Right renal pelvis (tissue), 4 donors: ENCODE results near the gene MAST4. TPM values are rescaled to one million over a fixed set of nuclear protein-coding genes. Genes with fewer than 3 reads are reported as not detected.

Source experiments
- DNase-seq, 4 donors: peaks; one replicate each; pipeline ENCODE4 v3.0.0-alpha.2; 2013; ENCODE audit warnings: low read depth in 4 of 4, low spot score in 3 of 4, missing footprints in 1 of 4
- polyA plus RNA-seq, 4 donors: library from polyadenylated mRNA; unstranded; fragments of 120-200 nt; gene quantifications; one replicate each; pipeline ENCODE4 v1.2.1, GENCODE V29; 2013; ENCODE audit not compliant: insufficient read length in 4 of 4

Gene MAST4
- polyA plus RNA-seq, 4 donors: 14.1 to 18.1 (median 15.0) TPM

- no peak for DNase-seq
Observed at GRCh38 chr5:66644111-66644510, 47.9 kb downstream of the MAST4 start.

DNA sequence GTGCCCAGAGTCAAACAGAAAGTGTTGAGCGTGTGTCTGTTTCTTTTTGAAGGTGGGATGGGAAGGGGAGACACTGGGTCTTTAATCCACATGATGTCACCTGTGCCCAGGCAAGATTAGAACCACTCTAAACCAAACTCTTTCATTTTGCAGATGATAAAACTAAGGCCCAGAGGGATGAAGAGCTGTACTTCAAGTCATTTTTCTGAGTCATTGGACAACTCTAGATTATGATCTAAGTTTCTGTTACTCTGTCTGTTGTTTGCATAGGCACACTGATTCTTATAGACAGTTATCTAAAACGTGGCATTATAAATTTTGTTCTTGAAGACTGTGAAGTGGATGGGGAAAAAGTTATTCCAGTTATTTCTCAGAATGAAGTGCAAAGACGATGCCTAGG lies 48.8 kb downstream of the MAST4 start:
- no peak for DNase-seq

DNA sequence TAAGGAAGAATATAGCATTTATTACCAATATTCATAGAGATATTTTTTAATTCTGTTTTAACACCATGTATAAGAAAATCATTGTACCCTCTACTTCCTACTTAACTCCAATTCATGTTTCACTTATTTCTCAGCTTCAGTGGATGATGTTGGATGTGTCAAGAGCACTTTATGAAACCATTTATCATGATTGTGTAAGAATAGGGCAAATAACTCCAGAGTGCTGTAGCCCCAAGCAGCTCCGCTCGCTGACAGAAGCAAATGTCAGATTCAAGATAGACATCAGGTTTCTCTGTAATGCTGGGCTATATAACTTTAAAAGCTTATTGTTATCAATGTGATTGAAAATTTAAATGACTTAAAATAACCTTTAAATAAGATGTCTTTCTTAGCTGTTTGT lies 50.4 kb downstream of the MAST4 start:
- no peak for DNase-seq

DNA sequence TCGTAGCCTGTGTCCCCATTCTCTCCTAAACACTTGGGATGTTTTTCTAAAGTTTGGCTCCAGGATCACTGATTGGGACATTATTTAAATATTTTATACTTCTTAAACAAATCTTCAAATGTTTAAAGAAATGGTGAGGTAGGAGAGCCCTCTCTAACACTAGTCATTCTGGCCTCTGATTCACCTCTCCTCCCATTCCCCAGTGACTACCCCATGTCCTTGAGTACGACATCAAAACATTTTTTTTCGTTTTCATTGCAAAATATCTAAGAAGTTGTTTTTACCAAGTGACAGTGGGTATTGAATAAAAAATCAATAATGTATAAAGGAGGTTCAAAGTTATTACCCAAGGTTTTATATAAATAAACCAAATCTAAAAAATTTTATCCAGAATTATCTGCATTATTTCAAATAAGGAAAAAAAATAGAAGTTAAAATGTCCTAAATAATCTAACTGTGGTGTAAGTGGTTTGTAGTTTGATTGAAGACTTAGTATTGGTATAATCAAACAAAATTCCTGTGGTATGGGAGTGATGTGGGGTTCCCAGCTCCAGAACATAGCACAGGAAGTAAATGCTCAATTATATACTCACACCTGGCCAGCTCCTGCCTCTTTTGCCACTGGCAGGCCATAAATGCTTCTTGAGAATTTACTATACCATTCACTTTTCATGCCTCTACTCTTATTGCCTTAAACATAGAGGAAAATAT lies 51.1 kb downstream of the MAST4 start:
- DNase-seq: no peak

- DNase-seq: no peak
Observed at GRCh38 chr5:66652818-66653217, 56.6 kb downstream of the MAST4 start.

DNA sequence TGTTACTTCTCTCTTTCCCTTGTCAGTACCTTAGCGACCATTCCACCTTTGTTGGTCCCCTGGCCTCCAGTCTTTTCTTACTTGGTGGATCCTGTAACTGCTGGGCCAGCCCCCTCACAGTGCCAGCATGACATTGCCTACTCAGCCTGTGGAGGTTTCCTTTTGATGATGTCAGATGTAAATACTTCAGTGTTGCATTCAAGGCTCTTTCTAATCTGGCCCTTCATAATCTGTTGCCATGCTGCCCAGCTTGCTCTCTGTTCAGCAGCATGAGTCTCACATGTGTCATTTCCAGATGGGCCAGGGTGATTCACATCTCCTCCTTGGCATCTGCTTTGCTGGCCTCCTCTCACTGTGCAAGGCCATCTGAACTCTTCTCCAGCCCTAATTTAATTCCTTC lies 57.1 kb downstream of the MAST4 start:
- DNase-seq: no peak

- no peak for DNase-seq
Observed at GRCh38 chr5:66655395-66656324, 59.5 kb downstream of the MAST4 start.

- DNase-seq: no peak
Observed at GRCh38 chr5:66658516-66658915, 62.3 kb downstream of the MAST4 start.

DNA sequence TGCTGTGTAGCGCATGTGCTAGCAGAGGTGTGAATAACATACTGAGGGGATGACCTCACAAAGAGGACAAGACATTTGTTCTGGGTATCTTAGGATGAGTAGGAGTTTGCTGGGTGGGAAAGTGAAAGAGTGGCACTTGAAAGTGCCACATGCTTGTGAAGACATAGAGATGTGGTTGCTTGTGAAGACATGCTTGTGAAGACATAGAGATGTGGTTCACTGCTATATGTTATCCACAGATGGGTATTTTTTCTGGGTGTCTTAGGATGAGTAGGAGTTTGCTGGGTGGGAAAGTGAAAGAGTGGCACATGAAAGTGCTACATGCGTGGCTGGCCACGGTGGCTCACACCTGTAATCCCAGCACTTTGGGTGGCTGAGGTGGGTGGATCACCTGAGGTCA lies 63.6 kb downstream of the MAST4 start:
- no peak for DNase-seq

GRCh38 chr5:66660396-66660795 lies 64.2 kb downstream of the MAST4 start:
- DNase-seq: no peak

- no peak for DNase-seq
Observed at GRCh38 chr5:66661149-66661548, 65.0 kb downstream of the MAST4 start.

DNA sequence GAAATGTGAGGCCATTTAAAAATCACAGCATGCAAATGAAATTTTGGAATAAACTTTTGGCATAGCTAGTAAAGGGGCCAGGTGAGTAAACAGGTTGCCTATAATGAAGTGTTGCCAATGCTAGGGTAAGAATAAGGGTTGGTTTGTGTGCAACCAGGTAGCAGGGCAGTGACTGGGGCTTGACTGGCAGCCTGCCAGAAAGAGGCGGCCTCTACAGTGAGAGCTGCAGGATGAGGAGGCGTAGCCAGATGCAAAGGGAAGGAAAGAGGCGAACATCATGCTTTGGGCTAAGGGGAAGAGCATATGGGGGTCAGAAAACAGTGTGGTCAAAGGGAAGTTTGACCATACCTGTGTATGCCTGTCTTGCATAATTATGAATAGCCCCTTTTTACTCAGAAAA lies 70.6 kb downstream of the MAST4 start:
- no peak for DNase-seq

- no peak for DNase-seq
Observed at GRCh38 chr5:66669086-66669861, 73.1 kb downstream of the MAST4 start.

DNA sequence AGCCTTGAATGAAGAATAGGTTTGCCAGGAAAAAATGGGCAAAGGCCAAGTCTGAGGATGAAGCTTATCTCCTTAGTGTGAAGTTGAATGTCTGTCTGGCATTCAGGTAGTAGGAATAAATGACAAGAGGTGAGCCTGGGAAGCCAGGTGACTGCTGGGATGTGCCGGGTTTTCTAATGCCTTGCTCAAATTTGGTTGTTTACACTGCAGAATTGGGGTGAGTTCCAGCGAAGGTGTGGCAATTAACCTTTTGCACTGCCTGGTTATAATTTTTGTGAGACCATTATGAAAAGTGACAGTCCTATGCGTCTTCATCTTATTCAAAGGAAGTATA lies 73.6 kb downstream of the MAST4 start:
- DNase-seq: no peak

GRCh38 chr5:66671305-66671704 lies 75.1 kb downstream of the MAST4 start:
- no peak for DNase-seq

GRCh38 chr5:66674802-66675201 lies 78.6 kb downstream of the MAST4 start:
- DNase-seq: no peak

- DNase-seq: no peak
Observed at GRCh38 chr5:66675406-66675805, 79.2 kb downstream of the MAST4 start.

GRCh38 chr5:66680221-66680620 lies 84.0 kb downstream of the MAST4 start:
- DNase-seq: no peak

DNA sequence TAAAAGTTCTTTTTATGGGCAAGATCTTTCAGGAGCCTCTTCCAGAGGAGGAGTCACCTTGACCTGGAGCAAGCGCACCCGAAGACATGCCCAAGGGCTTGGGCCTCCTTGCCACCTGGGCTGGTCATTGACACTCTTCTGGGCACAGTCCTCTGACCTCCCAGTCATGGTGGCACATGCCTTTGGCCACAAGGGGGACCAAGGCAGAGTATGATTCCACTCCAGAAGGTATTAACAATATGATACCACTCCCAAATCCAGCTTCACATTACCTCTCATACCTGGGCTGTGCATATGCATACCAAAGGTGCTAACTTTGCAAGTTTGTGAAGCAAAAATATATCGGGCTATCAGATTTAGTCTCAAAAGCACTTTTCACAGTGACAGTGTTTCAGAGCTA lies 84.6 kb downstream of the MAST4 start:
- no peak for DNase-seq

GRCh38 chr5:66684663-66685062 lies 88.5 kb downstream of the MAST4 start:
- DNase-seq: no peak

- no peak for DNase-seq
Observed at GRCh38 chr5:66689522-66690220, 93.5 kb downstream of the MAST4 start.
